Measurements from ENCODE around the gene ARTN.

The ARTN gene

GRCh38 chr1:43976045-43976444 is 42.4 kb downstream of the ARTN start:
- TF ChIP-seq, protein P1, sequence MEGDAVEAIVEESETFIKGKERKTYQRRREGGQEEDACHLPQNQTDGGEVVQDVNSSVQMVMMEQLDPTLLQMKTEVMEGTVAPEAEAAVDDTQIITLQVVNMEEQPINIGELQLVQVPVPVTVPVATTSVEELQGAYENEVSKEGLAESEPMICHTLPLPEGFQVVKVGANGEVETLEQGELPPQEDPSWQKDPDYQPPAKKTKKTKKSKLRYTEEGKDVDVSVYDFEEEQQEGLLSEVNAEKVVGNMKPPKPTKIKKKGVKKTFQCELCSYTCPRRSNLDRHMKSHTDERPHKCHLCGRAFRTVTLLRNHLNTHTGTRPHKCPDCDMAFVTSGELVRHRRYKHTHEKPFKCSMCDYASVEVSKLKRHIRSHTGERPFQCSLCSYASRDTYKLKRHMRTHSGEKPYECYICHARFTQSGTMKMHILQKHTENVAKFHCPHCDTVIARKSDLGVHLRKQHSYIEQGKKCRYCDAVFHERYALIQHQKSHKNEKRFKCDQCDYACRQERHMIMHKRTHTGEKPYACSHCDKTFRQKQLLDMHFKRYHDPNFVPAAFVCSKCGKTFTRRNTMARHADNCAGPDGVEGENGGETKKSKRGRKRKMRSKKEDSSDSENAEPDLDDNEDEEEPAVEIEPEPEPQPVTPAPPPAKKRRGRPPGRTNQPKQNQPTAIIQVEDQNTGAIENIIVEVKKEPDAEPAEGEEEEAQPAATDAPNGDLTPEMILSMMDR (IDR thresholded peaks at IDR 0.05; ENCODE audit: control insufficient read depth, extremely low read depth, insufficient read depth), result no peak
- H3K4me3 ChIP-seq (ENCODE audit: low read depth, low read length), result peak overlapping the region; percentile 98
- DNase-seq (ENCODE audit: low read depth), result no peak

DNA sequence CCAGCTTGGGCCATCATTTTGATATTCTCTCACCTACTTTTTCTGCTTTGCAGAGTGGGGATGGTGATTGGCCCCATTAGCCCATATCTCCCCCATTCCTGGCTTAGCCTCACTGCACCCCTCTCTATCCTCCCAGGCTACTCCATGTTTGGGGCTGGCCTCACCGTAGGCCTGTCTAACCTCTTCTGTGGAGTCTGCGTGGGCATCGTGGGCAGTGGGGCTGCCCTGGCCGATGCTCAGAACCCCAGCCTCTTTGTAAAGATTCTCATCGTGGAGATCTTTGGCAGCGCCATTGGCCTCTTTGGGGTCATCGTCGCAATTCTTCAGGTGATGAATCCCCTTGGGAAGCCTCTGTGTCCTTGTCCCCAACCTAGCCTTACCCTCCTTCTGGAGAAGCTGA is 43.3 kb downstream of the ARTN start:
- no peak overlapping the region for H3K4me3 ChIP-seq (ENCODE audit: low read depth, low read length)
- DNase-seq (ENCODE audit: low read depth), result no peak
- TF ChIP-seq, protein P1 (IDR thresholded peaks at IDR 0.05; ENCODE audit: control insufficient read depth, extremely low read depth, insufficient read depth), result no peak

- TF ChIP-seq, protein P1 (IDR thresholded peaks at IDR 0.05; ENCODE audit: control insufficient read depth, extremely low read depth, insufficient read depth), result no peak
- no peak for DNase-seq (ENCODE audit: low read depth)
- no peak overlapping the region for H3K4me3 ChIP-seq (ENCODE audit: low read depth, low read length)
Observed at GRCh38 chr1:43977376-43978263, 44.0 kb downstream of the ARTN start.

DNA sequence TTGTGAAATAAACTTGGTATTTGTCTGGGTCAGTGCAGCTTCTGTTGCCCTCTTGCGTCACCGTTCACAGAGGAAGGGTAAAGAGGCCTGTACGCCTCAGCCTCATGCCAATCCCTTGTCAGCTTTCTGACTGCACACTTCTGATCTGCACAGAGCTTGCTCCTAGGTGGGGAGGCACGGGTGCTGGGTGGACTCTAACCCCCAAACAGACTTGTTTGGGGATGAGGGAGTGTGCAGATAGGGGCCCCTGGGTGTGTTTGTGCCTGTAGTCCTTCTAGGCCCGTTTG is 44.6 kb downstream of the ARTN start:
- H3K4me3 ChIP-seq (ENCODE audit: low read depth, low read length), result peak overlapping the region; percentile 65
- TF ChIP-seq, protein P1 (IDR thresholded peaks at IDR 0.05; ENCODE audit: control insufficient read depth, extremely low read depth, insufficient read depth), result no peak
- DNase-seq (ENCODE audit: low read depth), result no peak

GRCh38 chr1:43978551-43979260 is 45.1 kb downstream of the ARTN start, which contains the start of gene B4GALT2:
B4GALT2 (plus strand) TSS chr1:43979210; CDS start chr1:43981161, 1,951 bp downstream.
- TF ChIP-seq, protein P1 (IDR thresholded peaks at IDR 0.05; ENCODE audit: control insufficient read depth, extremely low read depth, insufficient read depth), result no peak
- DNase-seq (ENCODE audit: low read depth), result no peak
- H3K4me3 ChIP-seq (ENCODE audit: low read depth, low read length), result peak within 1 kb of the TSS; percentile 65

DNA sequence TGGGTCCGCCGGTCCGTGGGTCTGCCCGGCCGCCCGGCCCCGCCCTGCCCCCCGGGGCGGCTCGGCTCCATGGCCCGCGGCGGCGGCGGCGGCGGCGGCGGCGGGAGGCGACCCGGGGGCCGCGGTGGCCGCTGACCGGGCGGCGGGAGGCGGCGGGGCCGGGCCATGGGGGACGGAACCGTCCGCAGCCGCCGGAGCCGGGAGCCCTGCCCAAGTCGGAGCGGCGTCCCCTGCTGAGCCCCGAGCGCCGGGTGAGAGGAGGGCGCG is 45.6 kb downstream of the ARTN start:
- peak overlapping the region; percentile 53 for H3K4me3 ChIP-seq (ENCODE audit: low read depth, low read length)
- no peak for DNase-seq (ENCODE audit: low read depth)
- TF ChIP-seq, protein P1 (IDR thresholded peaks at IDR 0.05; ENCODE audit: control insufficient read depth, extremely low read depth, insufficient read depth), result no peak
